HFFc6 (cell line): Measurements from ENCODE around the gene DOHH. TPM values are rescaled to one million over a fixed set of nuclear protein-coding genes. Genes with fewer than 3 reads are reported as not detected.
"Not testable (repeated sequence)": the region's sequence is repeated elsewhere in the genome, so short reads cannot be mapped to it uniquely, and the experiment has no call there.

Experiments
- DNase-seq: peaks from one replicate; pipeline ENCODE4 v3.0.0-alpha.2; 2018
- H3K27ac Mint-ChIP-seq: 2 replicates; pipeline ENCODE4 v1.8.0; 2020; ENCODE audit warnings: mild to moderate bottlenecking, mixed read lengths
- H3K27me3 Mint-ChIP-seq: 2 replicates; pipeline ENCODE4 v1.8.0; 2021; ENCODE audit warnings: mild to moderate bottlenecking, moderate library complexity, mixed read lengths; ENCODE audit not compliant: insufficient read depth
- H3K36me3 Mint-ChIP-seq: 2 replicates; pipeline ENCODE4 v1.8.0; 2021; ENCODE audit warnings: low read depth, mixed read lengths
- H3K4me1 Mint-ChIP-seq: 2 replicates; pipeline ENCODE4 v1.8.0; 2020; ENCODE audit warnings: low read depth, mixed read lengths
- H3K4me3 Mint-ChIP-seq: 2 replicates; pipeline ENCODE4 v1.8.0; 2020; ENCODE audit warnings: mild to moderate bottlenecking, moderate library complexity, mixed read lengths
- H3K9me3 Mint-ChIP-seq: 2 replicates; pipeline ENCODE4 v1.8.0; 2020; ENCODE audit warnings: mild to moderate bottlenecking, mixed read lengths
- CTCF ChIP-seq: fragments of 200-600 bp; sonication (generic); IDR thresholded peaks from 2 replicates; pipeline ENCODE4 v1.5.0; 2021; ENCODE audit warnings: antibody characterized with exemption, mild to moderate bottlenecking
- total RNA-seq, 6 experiments: library from RNA; stranded (reverse); fragmentation: NEBNext Ultra II Directional; extraction: Animal tissue kit (Norgen Biotek cat#: 25700); gene quantifications; 2 replicates in 1 of 6; 3 replicates in 5 of 6; pipeline ENCODE4 v1.2.3, GENCODE V29; 2021

DOHH gene
- total RNA-seq, 6 experiments from 2014 or later, result 14.3 to 20.4 (median 17.0) TPM

DNA sequence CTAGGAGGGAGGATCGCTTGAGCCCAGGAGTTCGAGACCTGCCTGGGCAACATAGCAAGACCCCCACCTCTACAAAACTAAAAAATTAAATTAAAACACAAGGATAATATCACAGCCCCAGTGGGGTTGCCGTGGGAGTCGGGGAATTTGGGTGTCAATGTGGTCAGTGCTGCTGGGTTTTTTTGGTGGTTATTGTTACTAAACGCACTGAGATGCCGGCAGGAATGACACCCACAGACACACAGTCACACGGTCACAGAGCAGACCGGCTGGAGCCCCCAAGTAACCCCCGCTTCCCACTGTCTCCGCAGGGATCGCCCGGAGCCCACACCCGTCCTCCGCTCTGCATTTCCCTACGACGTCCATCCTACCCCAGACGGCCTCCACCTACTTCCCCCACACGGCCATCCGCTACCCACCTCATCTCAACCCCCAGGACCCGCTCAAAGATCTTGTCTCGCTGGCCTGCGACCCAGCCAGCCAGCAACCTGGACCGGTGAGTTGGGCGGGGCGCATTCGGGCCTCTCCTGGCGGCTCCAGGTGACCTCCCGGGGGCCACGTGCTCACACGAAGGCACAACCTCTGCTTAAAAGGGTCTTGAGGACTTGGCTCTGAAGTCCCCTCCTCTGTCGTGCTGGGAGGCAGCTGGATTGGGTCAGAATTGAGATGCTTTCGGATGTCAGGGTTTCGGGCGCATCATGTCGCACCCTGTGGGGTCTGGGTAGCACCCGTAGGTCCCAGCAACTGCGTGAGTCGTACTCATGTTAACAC is 48.1 kb downstream of the DOHH start:
- no peak for DNase-seq
- peaks cover 15% of the 10 kb centered on the region for H3K27me3 Mint-ChIP-seq
- H3K4me1 Mint-ChIP-seq, result peaks cover 21% of the 10 kb centered on the region
- H3K27ac Mint-ChIP-seq, result peak overlapping the region; percentile 99
- TF ChIP-seq CTCF, result no peak
- no peaks in the 10 kb centered on the region for H3K9me3 Mint-ChIP-seq
- H3K36me3 Mint-ChIP-seq, result peaks cover 5% of the 10 kb centered on the region; the same call in 1 of the 2 replicates
- H3K4me3 Mint-ChIP-seq, result no peak overlapping the region; the same call in 1 of the 2 replicates

DNA sequence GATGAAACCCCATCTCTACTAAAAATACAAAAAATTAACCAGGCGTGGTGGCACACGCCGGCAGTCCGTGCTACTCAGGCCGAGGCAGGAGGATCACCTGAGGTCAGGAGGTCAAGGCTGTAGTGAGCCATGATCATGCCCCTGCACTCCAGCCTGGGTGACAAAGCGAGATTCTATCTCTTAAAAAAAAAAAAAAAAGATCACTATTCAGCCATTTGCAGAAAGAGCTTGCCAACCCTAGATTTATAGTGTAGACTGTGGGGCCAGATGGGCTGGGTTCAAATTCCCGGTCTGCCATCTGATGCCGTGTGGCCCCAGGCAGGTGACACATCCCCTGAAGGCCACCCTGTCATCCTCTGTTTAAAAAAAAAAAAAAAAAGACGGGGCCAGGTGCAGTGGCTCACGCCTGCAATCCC is 49.0 kb downstream of the DOHH start:
- Mint-ChIP-seq H3K27me3 (peaks cover 15% of the 10 kb centered on the region), H3K4me3 (peak overlapping the region; percentile 74), H3K27ac (peak overlapping the region; percentile 99), H3K9me3 (no peaks in the 10 kb centered on the region), H3K4me1 (peaks cover 17% of the 10 kb centered on the region), H3K36me3 (peaks cover 5% of the 10 kb centered on the region; the same call in 1 of the 2 replicates)
- DNase-seq, result no peak
- no peak for TF ChIP-seq CTCF

DNA sequence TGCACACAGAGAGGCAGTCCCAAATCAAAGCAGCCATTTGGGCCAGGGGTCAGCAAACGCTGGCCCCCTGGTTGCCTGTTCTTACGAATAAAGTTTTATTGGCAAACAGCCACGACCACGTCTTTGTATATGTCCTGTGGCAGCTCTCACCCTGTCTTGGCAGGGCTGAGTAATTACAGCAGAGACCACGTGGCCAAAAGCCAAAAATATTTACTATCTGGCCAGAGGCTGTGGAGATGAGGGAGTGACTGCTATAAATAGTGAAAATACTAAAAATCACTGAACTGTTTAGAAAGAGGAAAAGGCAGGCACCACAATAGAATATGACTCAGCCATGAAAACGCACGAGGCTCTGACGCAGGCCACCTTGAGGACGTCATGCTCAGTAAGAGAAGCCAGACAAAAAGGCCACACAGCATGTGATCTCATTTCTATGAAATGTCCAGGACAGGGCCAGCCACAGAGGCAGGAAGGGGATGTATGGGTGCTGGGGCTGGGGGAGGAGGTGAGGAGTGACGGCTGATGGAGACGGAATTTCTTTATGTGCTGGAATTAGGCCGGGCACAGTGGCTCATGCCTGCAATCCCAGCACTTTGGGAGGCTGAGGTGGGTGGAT is 49.6 kb downstream of the DOHH start:
- peaks cover 17% of the 10 kb centered on the region for H3K4me1 Mint-ChIP-seq
- peak overlapping the region; percentile 74 for H3K4me3 Mint-ChIP-seq
- H3K27ac Mint-ChIP-seq, result peak overlapping the region; percentile 99
- TF ChIP-seq CTCF, result no peak
- H3K27me3 Mint-ChIP-seq, result peaks cover 15% of the 10 kb centered on the region
- no peaks in the 10 kb centered on the region for H3K9me3 Mint-ChIP-seq
- peak; percentile 100 for DNase-seq
- H3K36me3 Mint-ChIP-seq, result peaks cover 10% of the 10 kb centered on the region; the same call in 1 of the 2 replicates

DNA sequence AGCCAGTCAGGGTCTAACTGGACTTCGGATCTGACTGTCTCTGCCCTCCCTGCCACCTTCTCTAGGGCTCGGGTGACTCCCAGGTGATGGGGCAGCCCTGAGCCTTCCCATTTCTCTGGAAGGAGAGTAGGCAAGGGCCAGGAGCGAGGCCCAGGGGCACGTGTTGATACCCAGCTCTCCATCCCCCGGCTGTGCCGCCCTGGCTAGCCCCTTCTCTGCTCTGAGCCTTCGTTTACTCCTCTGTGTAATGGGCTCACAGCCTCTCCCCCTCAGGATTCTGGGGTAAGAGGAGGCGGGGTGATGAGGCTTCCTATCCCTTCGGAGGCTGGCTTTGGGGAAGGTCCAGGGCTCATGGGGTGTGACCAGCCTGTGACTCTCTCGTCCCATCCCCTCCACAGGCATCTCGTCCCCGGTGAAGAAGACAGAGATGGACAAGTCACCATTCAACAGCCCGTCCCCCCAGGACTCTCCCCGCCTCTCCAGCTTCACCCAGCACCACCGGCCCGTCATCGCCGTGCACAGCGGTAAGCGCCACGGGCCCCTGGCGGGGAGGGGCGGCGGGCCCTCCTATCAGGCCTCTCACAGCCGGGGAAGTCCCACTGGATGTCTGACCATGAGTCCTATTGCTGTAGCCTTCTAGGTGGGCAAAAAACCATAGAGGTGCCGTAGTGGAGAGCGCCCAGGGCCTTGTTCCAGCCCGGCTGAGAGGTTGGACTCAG is 51.7 kb downstream of the DOHH start:
- Mint-ChIP-seq H3K36me3 (peaks cover 13% of the 10 kb centered on the region; the same call in 1 of the 2 replicates), H3K4me1 (peaks cover 24% of the 10 kb centered on the region)

GRCh38 chr19:3446657-3447056 is 53.8 kb downstream of the DOHH start:
- DNase-seq, H3K4me3 Mint-ChIP-seq, H3K9me3 Mint-ChIP-seq: not testable (repeated sequence)
- peaks cover 20% of the 10 kb centered on the region; the same call in 1 of the 2 replicates for H3K36me3 Mint-ChIP-seq
- peaks cover 26% of the 10 kb centered on the region for H3K4me1 Mint-ChIP-seq
- peak overlapping the region; percentile 43; the same call in 1 of the 2 replicates for H3K27ac Mint-ChIP-seq
- H3K27me3 Mint-ChIP-seq, result peaks cover 14% of the 10 kb centered on the region

More for the DNA sequence above, 51.7 kb downstream of the DOHH start:
- H3K4me3 Mint-ChIP-seq, result no peak overlapping the region
- no peak for TF ChIP-seq CTCF
- no peaks in the 10 kb centered on the region for H3K9me3 Mint-ChIP-seq
- H3K27me3 Mint-ChIP-seq, result peaks cover 19% of the 10 kb centered on the region
- DNase-seq, result no peak
- H3K27ac Mint-ChIP-seq, result peak overlapping the region; percentile 40; the same call in 1 of the 2 replicates
